HUDEP-2 (cell line): ENCODE data around the gene LDLRAD2.
"Not testable (repeated sequence)": the region's sequence is repeated elsewhere in the genome, so short reads cannot be mapped to it uniquely, and the experiment has no call there.

Source experiments
- DNase-seq, 76 experiments: peaks; one replicate each; lab custom pipeline; 2025; ENCODE audit not compliant: unreplicated experiment in 76 of 76; lab: John Stamatoyannopoulos, UW

LDLRAD2 gene

DNA sequence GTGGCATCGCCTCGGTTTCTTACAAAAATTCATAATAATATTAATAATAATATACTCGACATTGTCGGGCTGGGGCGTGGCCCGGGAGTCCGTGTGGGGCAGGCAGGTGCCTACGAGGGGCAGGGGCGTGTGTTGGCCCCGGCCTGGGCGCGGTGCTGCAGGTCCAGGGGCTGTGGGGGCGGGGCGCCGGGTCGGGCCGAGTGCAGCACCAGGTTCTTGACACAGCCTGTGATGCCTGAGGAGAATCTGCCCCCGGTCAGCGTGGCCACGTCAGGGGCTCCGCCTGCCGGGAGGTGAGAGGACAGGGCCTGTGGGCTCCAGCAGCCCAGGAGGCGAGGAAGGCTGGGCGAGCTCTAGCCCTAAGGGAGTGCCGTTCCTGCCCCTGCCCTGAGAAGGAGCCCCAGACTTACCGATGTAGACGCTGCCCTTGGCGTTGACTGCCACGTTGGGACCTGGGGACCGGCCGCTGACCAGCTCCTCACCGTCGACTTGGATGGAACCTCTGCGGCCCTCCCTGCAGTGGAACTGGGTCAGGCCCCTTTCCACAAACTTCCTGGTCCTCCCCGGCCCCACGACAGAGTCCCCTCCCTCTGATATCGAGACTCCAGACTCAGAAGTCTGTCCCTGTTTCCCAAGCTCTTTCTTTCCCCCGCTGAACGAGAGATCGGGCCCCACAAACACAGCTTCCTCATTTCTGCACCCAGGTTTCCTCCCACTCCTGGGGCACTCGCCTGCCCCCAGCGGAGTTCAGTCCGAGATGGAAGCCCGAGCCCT, 11.3 kb downstream of the LDLRAD2 start:
- no peak for DNase-seq

DNA sequence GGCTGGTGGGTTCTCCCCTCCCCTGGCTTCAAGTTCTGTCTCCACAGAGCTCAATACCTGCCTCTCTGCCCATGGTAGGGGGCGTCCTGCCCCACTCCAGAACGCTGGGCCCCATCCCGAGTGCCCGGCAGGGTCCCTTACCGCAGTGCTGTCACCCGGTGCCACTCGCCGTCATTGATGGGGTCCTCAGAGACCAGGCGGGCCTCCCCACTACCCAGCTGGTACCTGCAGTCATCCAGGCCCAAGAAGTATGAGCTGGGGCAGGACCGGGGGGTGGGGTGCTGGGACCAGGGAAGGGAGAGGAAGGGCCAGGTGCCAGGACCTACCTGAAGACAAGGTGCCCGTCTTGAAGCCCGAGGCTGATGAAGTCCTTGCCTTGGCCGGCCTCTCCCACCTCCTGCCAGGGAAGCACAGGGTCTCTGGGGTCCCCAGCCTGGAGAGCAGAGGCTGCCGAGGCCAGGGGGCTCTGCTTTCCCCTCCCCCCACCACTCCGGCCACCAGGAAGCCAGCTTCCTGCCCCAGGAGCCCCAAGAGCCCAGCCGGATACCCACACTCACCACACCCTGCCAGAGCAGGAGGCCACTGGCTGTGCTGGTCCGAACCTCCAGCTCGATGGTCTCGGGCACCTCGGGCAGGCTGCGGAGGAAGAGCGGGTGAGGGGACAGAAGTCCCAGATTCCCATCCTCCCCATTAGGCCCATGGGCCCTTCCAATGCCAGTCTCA, 12.1 kb downstream of the LDLRAD2 start:
- DNase-seq = no peak

DNA sequence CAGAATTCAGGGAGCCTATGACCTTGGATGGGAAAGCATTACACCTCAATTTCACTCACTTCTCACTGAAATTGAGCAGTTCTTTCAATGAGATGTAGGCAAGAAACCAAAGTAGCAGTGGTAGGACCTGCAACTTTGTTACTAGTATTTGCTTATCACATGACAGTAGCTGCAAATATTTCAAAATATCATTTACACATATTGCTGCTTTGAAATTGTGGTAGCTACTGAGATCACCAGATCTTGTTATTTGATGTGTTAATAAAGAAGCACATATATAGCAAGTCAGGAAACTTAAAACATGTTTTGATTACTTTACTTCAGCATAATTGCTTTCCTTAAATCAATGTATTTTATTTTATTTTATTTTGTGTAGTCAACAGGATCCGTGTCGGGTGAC, 12.9 kb downstream of the LDLRAD2 start:
- DNase-seq = no peak

DNA sequence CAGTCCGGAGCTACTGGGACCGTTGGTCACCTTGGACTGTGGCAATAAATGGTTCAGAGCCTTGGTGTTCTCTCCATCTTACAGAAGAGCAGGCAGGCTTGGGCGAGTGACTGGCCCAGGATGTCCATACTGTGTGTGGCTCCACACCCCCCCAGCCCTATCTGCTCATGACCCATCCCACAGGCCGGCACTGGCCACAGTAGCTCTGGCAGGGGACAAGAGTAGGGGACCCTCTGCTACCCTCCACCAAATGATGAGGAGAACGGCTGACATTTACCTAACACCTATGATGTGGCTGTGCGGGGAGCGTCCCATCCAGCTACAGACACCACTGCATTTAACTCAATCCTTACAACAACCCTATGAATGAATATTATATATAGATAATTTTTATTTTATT, 13.3 kb downstream of the LDLRAD2 start:
- DNase-seq = no peak

DNA sequence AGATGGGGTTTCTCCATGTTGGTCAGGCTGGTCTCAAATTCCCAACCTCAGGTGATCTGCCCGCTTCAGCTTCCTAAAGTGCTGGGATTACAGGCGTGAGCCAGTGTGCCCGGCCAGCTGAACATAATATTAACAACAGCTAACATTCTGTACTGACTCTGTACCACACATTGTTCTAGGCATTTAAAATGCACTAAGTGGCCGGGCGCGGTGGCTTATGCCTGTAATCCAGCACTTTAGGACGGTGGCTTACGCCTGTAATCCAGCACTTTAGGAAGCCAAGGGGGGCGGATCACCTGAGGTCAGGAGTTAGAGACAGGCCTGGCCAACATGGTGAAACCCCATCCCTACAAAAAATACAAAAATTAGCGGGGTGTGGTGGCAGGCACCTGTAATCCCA, 14.6 kb downstream of the LDLRAD2 start:
- not testable (repeated sequence) for DNase-seq

DNA sequence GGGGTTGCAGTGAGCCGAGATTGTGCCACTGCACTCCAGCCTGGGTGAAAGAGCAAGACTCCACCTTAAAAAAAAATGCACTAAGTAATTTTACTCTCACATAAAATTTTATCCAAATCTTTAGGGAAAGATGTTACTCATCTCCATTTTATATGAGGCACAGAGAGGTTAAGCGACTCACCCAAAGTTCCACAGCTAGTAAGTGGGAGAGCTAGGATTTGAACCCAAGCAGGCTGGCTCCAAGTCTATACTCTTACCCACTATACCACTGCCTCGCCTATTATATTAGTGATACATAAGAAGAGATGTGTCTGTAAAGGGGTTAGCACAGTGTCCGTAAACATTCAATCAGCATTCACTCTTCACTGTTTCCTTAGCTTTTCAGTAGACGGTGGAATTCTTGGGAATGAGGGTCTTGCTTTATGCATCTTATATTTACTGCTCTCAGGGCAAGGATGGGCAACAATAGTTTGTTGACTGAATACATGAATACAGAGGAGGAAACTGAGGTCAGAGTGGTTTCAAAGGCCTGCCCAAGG, 15.1 kb downstream of the LDLRAD2 start:
- DNase-seq = no peak

DNA sequence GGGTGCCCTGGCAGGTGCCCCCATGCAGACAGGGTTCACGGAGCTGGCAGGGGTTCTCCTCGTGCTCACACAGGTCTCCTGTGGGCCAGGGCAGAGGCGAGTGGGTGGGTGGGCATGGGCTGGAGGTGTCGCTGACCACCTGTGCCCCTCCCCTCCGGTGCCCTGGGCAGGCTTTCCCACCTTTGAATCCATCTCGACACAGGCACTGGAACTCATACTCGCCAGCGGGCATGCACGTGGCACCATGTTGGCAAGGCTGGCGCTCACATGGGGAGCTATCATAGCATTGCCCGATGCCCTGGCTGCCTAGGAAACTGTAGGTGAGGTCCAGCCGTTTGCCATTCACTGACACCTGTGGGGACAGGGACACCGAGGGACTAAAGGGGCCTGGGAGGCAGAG, 16.0 kb downstream of the LDLRAD2 start:
- no peak for DNase-seq

DNA sequence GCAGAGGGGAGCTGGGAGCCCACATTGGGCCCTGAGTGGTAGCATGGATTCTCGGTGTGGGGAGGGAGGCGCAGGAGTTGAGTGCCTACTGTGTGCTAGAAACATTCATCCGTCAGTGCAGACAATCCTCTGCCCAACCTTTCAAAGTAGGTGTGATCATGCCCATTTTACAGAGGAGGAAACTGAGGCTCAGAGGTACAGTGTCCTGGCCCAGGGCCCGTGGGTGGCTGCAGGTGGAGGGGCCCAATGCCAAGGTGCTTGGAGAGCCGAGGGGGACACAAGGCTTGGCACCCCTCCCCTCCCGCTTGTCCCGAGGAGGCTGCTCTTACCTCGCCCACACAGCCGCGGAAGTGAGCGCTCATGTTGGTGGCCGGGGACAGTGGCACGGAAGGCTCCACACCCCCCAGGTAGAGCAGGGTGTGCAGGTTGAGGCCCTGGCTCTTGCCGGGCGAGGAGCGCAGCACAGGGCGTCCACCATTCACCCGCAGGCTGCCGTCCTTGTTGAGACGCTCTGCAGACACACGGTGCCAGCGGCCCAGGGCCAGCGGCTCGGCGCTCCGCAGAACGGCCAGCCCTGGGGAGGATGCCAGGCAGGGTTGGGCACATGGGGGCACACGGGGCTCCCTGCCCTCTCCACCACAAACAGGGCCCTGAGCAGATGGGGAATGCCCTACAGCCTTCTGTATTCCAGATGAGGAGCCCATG, 16.6 kb downstream of the LDLRAD2 start:
- DNase-seq = no peak

DNA sequence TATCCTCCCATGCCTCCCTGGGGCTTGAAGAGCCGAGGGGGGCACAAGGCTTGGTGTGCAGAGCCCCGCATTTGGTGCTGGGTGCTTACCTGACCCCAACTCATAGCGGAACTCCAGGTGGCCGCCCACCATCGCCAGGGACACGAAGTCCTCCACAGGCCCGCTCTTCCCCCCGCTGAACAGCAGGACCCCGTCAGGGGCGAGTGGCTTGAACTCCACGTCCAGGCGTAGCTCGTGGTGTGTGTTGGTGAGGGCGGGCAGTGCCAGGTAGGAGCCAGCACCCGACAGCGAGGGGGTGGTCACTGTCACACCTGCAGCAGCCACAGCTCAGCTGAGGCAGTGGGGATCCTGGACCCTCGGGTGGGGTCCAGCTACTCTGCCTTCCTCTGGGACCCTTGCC, 17.2 kb downstream of the LDLRAD2 start:
- DNase-seq = no peak

DNA sequence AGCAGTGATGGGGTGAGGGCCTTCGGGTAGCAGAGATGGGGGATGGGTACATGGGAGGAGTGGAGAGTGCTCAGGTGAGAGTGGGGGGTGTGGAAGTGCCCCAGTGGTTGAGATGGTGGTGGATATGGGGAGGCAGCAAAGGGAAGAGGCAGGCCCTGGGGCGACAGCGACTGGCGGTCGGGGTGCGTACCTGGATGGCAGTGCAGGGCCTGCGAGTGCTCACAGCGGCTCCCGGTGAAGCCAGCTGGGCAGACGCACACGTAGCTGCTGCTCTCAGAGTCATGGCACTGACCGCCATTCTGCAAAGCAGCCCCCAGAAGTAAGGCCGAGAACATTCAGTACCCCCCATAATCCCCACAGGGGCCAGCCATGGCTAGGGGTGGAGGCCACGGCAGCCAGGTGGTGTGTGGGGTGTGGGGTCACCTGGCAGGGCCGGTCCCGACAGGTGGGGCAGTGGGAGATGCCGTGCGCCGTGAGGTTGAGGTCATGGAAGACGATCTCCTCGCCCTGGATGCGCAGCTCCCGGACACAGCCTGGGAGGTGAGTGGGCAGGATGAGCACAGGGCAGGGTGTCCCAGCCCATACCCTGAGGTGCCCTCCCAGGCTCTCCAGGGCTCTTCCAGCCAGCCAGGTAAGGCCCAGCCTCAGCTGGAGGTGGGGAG, 18.9 kb downstream of the LDLRAD2 start:
- no peak for DNase-seq

DNA sequence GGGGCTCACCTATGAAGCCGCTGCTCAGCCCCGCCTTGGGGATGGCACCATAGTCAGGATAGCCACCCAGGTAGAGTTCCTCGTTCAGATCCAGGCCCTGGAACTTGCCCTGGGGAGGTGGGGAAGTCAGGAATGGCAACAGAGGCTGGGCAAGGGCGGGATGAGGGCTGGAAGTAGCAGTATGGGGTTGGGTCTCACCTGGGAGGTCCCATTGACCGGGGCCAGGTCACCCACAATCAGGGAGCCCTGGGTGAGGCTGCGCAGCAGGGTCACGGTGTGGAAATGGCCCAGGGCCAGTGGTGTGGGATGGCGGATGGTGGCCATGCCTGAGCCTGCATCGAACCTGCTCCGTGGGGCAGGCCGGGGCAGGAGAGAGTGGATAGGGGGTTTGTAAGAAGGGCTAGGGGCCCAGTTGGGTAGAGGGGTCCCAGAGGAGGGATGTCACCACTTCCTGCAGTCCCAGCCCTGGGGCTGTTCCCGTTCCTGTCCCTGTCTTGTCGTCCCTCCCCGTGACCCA, 19.4 kb downstream of the LDLRAD2 start:
- no peak for DNase-seq

DNA sequence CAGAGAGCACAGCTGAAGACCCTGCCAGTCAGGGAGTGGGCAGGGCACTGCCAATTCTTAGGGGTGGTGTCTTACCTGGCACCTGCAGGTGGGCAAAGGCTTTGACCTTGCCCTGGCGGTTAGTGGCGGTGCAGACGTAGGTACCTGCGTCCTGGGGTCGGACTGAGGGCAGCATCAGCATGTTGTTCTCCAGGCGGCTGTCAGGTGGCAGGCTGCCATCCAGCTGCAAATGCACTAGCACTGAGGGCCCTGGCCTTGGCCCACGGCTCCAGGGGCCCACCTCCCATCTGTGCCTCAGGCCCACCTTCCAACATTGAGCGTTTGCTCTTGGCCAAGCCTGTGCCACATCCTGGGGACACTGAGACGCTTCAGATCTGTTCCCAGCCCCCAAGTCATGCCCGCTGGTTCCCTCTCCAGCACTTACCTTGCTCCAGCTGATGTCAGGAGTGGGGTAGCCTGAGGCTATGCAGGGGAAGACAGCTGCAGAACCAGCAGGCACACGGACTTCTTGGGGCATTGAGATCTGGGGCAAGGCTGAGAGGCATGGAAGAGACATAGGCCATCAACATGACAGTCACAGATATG, 21.4 kb downstream of the LDLRAD2 start:
- no peak for DNase-seq

DNA sequence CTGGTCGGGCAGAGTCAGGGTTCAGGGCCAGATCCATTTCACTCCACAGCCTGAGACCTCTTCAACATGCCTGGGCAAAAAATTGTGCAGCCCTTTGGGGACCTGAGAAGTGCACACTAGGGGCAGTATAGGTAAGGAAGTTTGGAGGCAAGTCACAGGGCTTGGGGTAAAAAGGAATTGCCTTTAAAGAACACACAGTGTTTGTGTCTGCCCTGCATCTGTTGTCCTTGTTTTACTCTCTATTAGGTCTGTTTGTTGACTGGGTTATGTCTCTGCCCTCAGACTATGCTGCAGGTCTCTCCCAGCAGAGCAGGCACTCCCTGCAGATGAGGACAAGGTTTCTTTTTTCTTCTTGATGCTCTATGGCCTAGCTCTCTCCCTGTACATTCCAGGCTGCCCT, 22.0 kb downstream of the LDLRAD2 start:
- no peak for DNase-seq

DNA sequence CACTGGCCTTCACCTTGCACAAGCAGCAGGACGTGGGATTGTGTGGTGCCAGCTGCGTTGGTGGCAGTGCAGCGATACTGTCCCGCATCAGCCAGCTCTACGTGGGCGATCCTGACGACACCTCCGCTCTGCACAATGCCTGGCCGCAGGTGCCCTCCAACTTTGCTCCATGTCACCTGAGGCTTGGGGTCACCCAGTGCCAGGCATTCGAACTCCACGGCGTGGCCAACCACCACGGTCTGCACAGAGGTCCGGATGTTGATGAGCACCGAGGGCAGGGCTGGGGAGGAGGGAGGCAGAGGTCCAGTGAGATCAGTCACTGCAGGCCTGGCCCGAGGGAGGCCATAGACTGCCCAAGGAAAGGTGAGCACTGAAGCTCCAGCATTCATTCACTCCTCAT, 22.6 kb downstream of the LDLRAD2 start:
- DNase-seq = no peak

DNA sequence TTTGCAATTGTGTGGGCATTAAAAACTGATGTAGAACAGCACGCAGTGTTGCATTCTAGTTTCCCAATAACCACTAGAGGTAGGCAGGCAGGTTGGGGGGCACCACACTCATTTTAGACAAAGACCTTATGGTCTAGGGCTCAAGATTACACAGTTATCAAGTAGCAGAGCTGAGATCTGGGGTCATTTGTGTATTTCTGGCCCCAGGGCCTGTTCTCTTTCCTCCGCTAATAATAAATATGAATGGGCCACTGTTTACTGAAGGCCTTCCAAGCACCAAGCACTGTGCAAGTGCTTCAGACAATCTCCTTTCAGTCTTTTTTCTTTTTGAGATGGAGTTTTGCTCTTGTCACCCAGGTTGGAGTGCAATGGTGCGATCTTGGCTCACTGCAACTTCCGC, 23.9 kb downstream of the LDLRAD2 start:
- no peak for DNase-seq

DNA sequence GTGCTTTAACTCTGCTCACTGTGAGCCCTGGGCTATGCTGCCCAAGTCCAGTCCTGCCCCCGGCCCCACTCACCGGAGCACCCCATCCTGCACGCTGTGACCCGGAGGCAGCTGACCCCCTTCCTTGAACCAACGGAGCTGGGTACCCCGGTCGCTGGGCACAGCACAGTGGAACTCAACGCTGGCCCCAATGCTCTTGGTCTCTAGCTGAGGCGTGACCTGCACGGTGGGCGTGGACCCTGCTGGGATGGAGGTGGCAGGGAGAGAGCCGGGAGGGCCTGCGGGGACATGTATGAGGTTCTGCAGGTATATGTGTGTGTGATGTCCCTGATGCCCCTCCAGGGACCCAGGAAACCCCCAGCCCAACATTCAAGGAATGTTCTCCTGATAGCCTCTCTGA, 24.7 kb downstream of the LDLRAD2 start:
- no peak for DNase-seq

DNA sequence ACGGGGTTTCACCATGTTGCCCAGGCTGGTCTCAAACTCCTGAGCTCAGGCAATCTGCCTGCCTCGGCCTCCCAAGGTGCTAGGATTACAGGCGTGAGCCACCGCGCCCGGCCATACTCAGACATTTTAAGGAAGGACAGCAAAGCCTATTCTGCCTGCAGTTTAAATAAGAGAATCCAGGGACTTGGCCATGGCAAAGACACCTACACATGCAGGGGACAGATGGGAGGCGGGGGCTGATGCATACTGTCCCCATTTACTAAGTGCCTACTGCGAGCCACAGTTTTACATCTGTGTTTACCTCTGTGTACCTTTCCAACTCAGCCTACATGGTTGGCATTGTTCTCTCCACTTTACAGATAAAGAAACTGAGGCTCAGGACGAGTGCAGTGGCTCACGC, 25.4 kb downstream of the LDLRAD2 start:
- DNase-seq = no peak

DNA sequence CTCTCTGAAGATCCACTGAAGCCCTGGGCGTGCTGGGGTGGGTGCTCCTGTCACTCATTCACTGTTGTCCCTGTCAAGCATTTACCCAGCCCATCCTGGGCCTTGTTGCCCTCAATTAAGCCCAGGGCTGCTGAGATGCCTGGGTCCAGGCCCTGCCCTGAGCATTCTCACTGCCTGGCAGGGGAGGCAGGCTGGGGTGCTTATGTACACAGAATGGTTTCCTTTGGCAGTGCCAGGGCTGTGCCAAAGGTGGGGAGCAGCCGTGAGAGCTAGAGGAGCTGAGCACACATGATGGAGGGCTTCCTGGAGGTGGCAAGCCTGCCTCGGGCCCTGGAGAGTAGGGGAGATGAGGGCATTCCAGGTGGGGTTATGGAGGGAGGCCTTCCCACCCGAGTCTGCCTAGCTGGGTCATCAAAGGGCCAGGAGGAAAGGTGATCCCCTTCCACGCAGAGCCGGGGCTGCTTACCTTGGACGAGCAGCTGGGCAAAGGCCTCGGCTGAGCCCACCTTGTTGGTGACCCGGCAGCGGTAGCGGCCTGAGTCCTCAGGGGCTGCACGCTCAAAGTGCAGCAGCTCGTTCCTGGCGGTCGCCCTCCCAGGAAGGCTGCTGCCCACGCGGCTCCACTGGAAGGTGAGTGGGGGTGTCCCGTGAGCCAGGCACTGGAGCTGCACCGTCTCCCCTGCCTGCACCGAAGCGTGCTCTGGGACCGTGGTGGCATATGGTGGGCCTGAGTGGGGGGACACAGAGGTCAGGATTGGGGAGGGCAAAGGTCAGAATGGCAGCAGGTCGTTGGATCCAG, 26.5 kb downstream of the LDLRAD2 start:
- DNase-seq = no peak

DNA sequence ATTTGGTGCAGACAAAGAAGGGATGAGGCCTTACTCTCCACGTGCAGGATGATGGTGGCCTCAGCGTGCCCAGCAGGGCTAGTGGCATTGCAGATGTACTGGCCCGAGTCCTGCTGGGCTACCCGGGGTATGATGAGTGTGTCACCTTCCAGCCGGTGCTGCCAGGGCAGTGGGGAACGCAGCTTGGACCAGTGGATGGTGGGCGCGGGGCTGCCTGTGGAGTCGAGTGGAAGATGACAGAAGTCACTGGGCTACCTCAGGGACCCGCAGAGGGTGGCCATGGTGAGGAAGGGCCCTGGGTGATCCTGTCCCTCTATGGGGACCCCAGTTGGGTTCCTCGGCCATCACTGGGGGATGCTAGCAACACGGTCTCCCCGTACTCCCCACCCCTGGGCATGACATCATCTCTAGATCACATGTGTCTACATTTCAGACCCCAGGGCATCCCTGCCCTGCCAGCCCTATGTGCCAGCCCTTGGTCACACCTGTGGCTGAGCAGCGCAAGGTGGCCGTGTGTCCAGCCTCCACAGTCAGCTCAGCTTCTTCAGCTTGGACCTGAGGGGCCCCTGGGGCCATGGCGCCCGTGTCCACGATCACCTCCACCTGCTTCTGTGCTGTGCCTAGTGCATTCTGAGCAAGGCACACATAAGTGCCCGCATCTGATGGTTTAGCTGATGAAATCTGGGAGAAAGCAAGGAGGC, 27.4 kb downstream of the LDLRAD2 start:
- DNase-seq = no peak
